Activated CD4-positive, alpha-beta T cell treated with anti-CD3 and anti-CD28 coated beads for 1 hour (primary cell): ENCODE results near the gene ADIRF.
A peak's percentile ranks its signal among the peaks of the same experiment; 100 is the strongest.
"Not testable (repeated sequence)": the region's sequence is repeated elsewhere in the genome, so short reads cannot be mapped to it uniquely, and the experiment has no call there.

ENCODE experiments used
- DNase-seq: peaks from one replicate; pipeline ENCODE4 v3.0.0-alpha.2; 2020

The ADIRF gene

GRCh38 chr10:86946213-86947155, 21.8 kb upstream of the ADIRF start:
- peak; percentile 3 for DNase-seq

GRCh38 chr10:86947806-86948205, 20.5 kb upstream of the ADIRF start:
- not testable (repeated sequence) for DNase-seq

- DNase-seq = no peak
Measured at GRCh38 chr10:86950349-86950748, 17.9 kb upstream of the ADIRF start.

GRCh38 chr10:86951184-86951761, 17.0 kb upstream of the ADIRF start:
- no peak for DNase-seq

- DNase-seq = no peak
Measured at GRCh38 chr10:86952106-86952505, 16.2 kb upstream of the ADIRF start.

GRCh38 chr10:86952697-86953096, 15.6 kb upstream of the ADIRF start:
- not testable (repeated sequence) for DNase-seq

- no peak for DNase-seq
Measured at GRCh38 chr10:86953747-86954680, 14.3 kb upstream of the ADIRF start.

- no peak for DNase-seq
Measured at GRCh38 chr10:86954681-86955500, 13.4 kb upstream of the ADIRF start.

GRCh38 chr10:86955501-86956194, 12.6 kb upstream of the ADIRF start:
- no peak for DNase-seq

- no peak for DNase-seq
Measured at GRCh38 chr10:86956195-86956847, 12.0 kb upstream of the ADIRF start.

- no peak for DNase-seq
Measured at GRCh38 chr10:86956848-86957448, 11.3 kb upstream of the ADIRF start.

GRCh38 chr10:86957471-86958115, 10.7 kb upstream of the ADIRF start, which contains the start of gene MMRN2:
MMRN2 (minus strand) TSS chr10:86957615; CDS start chr10:86957541, 74 bp downstream.
- DNase-seq = no peak

GRCh38 chr10:86958116-86958900, 10.0 kb upstream of the ADIRF start, which contains the start of gene SNCG:
SNCG (plus strand) TSS chr10:86958599; CDS start chr10:86958698, 99 bp downstream.
- DNase-seq = no peak

GRCh38 chr10:86958901-86959736, 9.2 kb upstream of the ADIRF start:
- no peak for DNase-seq

GRCh38 chr10:86959737-86960002, 8.6 kb upstream of the ADIRF start:
- DNase-seq = no peak

- DNase-seq = no peak
Measured at GRCh38 chr10:86960003-86960862, 8.0 kb upstream of the ADIRF start.

- DNase-seq = no peak
Measured at GRCh38 chr10:86960863-86961434, 7.3 kb upstream of the ADIRF start.
